DND-41 (cell line): ENCODE data around the gene BBLN.

Source experiments
- ATAC-seq: fragments of 200-7000 bp; cut with Tn5 transposase; 3 replicates; pipeline ENCODE4 v1.9.1; 2021; ENCODE audit warnings: low read depth; ENCODE audit not compliant: insufficient read depth
- DNase-seq: peaks from one replicate; pipeline ENCODE4 v3.0.0-alpha.2; 2020
- H2AFZ ChIP-seq: 2 replicates; pipeline ENCODE4 v1.6.0; 2012; ENCODE audit warnings: low read depth, low read length
- H3K27ac ChIP-seq: 2 replicates; pipeline ENCODE4 v1.5.1; 2012; ENCODE audit warnings: low read length, inconsistent platforms
- H3K27me3 ChIP-seq: fragments of 200-600 bp; sonication (generic); 2 replicates; pipeline ENCODE4 v1.6.0; 2012; ENCODE audit warnings: low read length, mild to moderate bottlenecking, inconsistent platforms; ENCODE audit not compliant: insufficient read depth, poor library complexity
- H3K36me3 ChIP-seq: 2 replicates; pipeline ENCODE4 v1.5.1; 2012; ENCODE audit warnings: low read length, inconsistent platforms; ENCODE audit not compliant: insufficient read depth
- H3K4me1 ChIP-seq: 2 replicates; pipeline ENCODE4 v1.5.1; 2012; ENCODE audit warnings: mild to moderate bottlenecking, low read length; ENCODE audit not compliant: insufficient read depth
- H3K4me2 ChIP-seq: 2 replicates; pipeline ENCODE4 v1.6.0; 2012; ENCODE audit warnings: mild to moderate bottlenecking, moderate library complexity, low read length, inconsistent platforms; ENCODE audit not compliant: insufficient read depth
- H3K4me3 ChIP-seq, 2 experiments: fragments of 200-600 bp in 1 of 2; shearing (Covaris generic) in 1 of 2; 2 replicates each; pipeline ENCODE4 v1.5.1; 2012 to 2016; ENCODE audit warnings: inconsistent platforms in 2 of 2, low read length in 2 of 2, mild to moderate bottlenecking in 2 of 2, low read depth in 1 of 2, moderate library complexity in 1 of 2
- H3K79me2 ChIP-seq: 2 replicates; pipeline ENCODE4 v1.6.0; 2012; ENCODE audit warnings: low read length, inconsistent platforms; ENCODE audit not compliant: insufficient read depth
- H3K9ac ChIP-seq: 2 replicates; pipeline ENCODE4 v1.6.0; 2012; ENCODE audit warnings: low read depth, mild to moderate bottlenecking, inconsistent platforms, low read length, moderate library complexity
- H3K9me3 ChIP-seq: 2 replicates; pipeline ENCODE4 v1.5.1; 2012; ENCODE audit warnings: low read length, moderate library complexity, mild to moderate bottlenecking, inconsistent platforms; ENCODE audit not compliant: insufficient read depth, severe bottlenecking
- H4K20me1 ChIP-seq: 2 replicates; pipeline ENCODE4 v1.6.0; 2012; ENCODE audit warnings: low read length; ENCODE audit not compliant: insufficient read depth
- CTCF ChIP-seq: IDR thresholded peaks from 2 replicates; pipeline ENCODE4 v1.5.1; 2012; ENCODE audit warnings: borderline replicate concordance, low read length, moderate library complexity, mild to moderate bottlenecking; ENCODE audit not compliant: poor library complexity, severe bottlenecking; ENCODE audit errors: extremely low read depth
- EZH2 ChIP-seq: IDR thresholded peaks from 3 replicates; pipeline ENCODE4 v1.6.1; 2012; ENCODE audit warnings: borderline replicate concordance, low read depth, mild to moderate bottlenecking, moderate library complexity, low read length, inconsistent platforms; ENCODE audit not compliant: severe bottlenecking

BBLN gene

GRCh38 chr9:128145951-128146351, 14.1 kb upstream of the BBLN start:
- H3K4me3 ChIP-seq = no peak overlapping the region
- no peaks in the 10 kb centered on the region for H3K79me2 ChIP-seq
- H3K4me1 ChIP-seq = peaks cover 4% of the 10 kb centered on the region; the same call in 1 of the 2 replicates
- H3K27ac ChIP-seq = no peak overlapping the region
- no peaks in the 10 kb centered on the region for H4K20me1 ChIP-seq
- H2AFZ ChIP-seq = no peak overlapping the region
- H3K36me3 ChIP-seq = no peaks in the 10 kb centered on the region
- no peak for ATAC-seq
- no peaks in the 10 kb centered on the region for H3K9me3 ChIP-seq
- no peak for TF ChIP-seq CTCF
- no peak for TF ChIP-seq EZH2
- H3K4me2 ChIP-seq = no peak overlapping the region
- H3K9ac ChIP-seq = no peak overlapping the region
- no peak for DNase-seq
- H3K27me3 ChIP-seq = no peaks in the 10 kb centered on the region

- ATAC-seq = no peak
- Histone ChIP-seq H3K4me1 (peaks cover 4% of the 10 kb centered on the region; the same call in 1 of the 2 replicates), H3K79me2 (no peaks in the 10 kb centered on the region), H3K9me3 (no peaks in the 10 kb centered on the region), H3K27ac (no peak overlapping the region), H4K20me1 (no peaks in the 10 kb centered on the region), H3K4me2 (no peak overlapping the region), H2AFZ (no peak overlapping the region), H3K4me3 (no peak overlapping the region), H3K27me3 (no peaks in the 10 kb centered on the region), H3K36me3 (no peaks in the 10 kb centered on the region), H3K9ac (no peak overlapping the region)
- no peak for DNase-seq
- TF ChIP-seq CTCF = no peak
- no peak for TF ChIP-seq EZH2
Measured at GRCh38 chr9:128146591-128147120, 13.4 kb upstream of the BBLN start.

- no peaks in the 10 kb centered on the region for H3K9me3 ChIP-seq
- H3K36me3 ChIP-seq = no peaks in the 10 kb centered on the region
- no peaks in the 10 kb centered on the region for H3K79me2 ChIP-seq
- H3K27me3 ChIP-seq = no peaks in the 10 kb centered on the region
- no peak overlapping the region for H3K4me3 ChIP-seq
- no peak overlapping the region for H2AFZ ChIP-seq
- DNase-seq (no peak), ATAC-seq (no peak)
- H3K9ac ChIP-seq = no peak overlapping the region
- no peaks in the 10 kb centered on the region for H3K4me1 ChIP-seq
- no peaks in the 10 kb centered on the region for H4K20me1 ChIP-seq
- H3K4me2 ChIP-seq = no peak overlapping the region
- H3K27ac ChIP-seq = no peak overlapping the region
- TF ChIP-seq EZH2 (no peak), CTCF (no peak)
Measured at GRCh38 chr9:128148509-128149000, 11.5 kb upstream of the BBLN start.
